Measurements from ENCODE around the gene ZNF850. TPM values are rescaled to one million over a fixed set of nuclear protein-coding genes. Genes with fewer than 3 reads are reported as not detected.
"Not testable (repeated sequence)": the region's sequence is repeated elsewhere in the genome, so short reads cannot be mapped to it uniquely, and the experiment has no call there.

The ZNF850 gene
- total RNA-seq, 4 donors from 2014 or later: 1.6 to 3.3 (median 2.0) TPM

DNA sequence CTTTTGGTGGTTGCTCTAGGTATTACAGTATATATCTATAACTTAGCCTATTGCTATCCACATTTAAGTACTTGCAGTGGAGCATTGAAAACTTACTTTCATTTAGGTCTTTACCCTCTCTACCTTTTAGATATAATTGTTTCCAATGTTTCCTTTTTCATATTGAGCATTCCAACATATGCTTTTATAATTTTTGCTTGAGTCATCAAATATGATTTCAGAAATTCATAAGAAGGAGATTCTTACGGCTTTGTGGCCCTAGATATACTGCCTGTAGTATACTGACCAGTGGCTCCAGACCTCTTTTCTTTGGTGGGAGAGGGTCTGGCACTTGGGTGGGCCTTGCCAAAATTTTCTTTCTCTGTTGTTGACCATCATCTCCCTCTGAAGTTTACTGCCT is 32.8 kb upstream of the ZNF850 start:
- H3K4me1 ChIP-seq: no peaks in the 10 kb centered on the region
- H3K4me3 ChIP-seq: no peak overlapping the region
- no peaks in the 10 kb centered on the region for H3K27me3 ChIP-seq
- H3K9me3 ChIP-seq: peaks cover 1 to 95% (median 2%) of the 10 kb centered on the region in 3 donors
- WGBS, 2 donors (ENCODE audit: low coverage in 1 of 2): 92 to 95% methylated on average over 1 of the region's 1 CpG
- no peak for ATAC-seq
- H3K27ac ChIP-seq: no peak overlapping the region
- TF ChIP-seq POLR2AphosphoS5 (IDR thresholded peaks at IDR 0.05) (no peak), POLR2A (IDR thresholded peaks at IDR 0.05) (no peak), EP300 (IDR thresholded peaks at IDR 0.05) (no peak)
- TF ChIP-seq, protein P1, sequence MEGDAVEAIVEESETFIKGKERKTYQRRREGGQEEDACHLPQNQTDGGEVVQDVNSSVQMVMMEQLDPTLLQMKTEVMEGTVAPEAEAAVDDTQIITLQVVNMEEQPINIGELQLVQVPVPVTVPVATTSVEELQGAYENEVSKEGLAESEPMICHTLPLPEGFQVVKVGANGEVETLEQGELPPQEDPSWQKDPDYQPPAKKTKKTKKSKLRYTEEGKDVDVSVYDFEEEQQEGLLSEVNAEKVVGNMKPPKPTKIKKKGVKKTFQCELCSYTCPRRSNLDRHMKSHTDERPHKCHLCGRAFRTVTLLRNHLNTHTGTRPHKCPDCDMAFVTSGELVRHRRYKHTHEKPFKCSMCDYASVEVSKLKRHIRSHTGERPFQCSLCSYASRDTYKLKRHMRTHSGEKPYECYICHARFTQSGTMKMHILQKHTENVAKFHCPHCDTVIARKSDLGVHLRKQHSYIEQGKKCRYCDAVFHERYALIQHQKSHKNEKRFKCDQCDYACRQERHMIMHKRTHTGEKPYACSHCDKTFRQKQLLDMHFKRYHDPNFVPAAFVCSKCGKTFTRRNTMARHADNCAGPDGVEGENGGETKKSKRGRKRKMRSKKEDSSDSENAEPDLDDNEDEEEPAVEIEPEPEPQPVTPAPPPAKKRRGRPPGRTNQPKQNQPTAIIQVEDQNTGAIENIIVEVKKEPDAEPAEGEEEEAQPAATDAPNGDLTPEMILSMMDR (IDR thresholded peaks at IDR 0.05): no peak
- peaks cover 0 to 95% of the 10 kb centered on the region in 2 donors for H3K36me3 ChIP-seq

DNA sequence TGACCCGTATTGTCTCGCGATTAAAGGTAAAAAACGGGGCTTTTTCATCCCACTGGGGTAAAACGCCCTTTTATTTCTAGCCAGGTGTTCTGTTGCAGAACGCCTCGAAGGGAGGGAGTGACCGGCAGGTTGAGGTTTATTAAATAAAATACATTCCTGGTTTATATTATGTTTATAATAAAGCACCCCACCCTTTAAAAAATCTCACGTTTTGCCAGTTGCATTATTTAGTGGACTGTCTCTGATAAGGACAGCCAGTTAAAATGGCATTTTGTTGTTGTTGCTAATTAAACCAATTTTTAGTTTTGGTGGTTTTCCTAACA is 25.1 kb upstream of the ZNF850 start:
- H3K27ac ChIP-seq: peak overlapping the region; percentile 3 to 85 (median 84)
- H3K36me3 ChIP-seq: peaks cover 0 to 35% of the 10 kb centered on the region in 2 donors
- H3K9me3 ChIP-seq: peaks cover 0 to 60% (median 2%) of the 10 kb centered on the region in 3 donors
- ATAC-seq: no peak
- TF ChIP-seq, protein P1 (IDR thresholded peaks at IDR 0.05): no peak
- TF ChIP-seq EP300 (IDR thresholded peaks at IDR 0.05) (no peak), POLR2AphosphoS5 (IDR thresholded peaks at IDR 0.05) (no peak), POLR2A (IDR thresholded peaks at IDR 0.05) (no peak)
- peak overlapping the region; percentile 52 to 80 for H3K4me3 ChIP-seq
- WGBS, 2 donors (ENCODE audit: low coverage in 1 of 2): 0% methylated on average over 5 of the region's 9 CpGs
- peaks cover 0 to 21% (median 0%) of the 10 kb centered on the region in 3 donors for H3K4me1 ChIP-seq
- H3K27me3 ChIP-seq: no peaks in the 10 kb centered on the region

DNA sequence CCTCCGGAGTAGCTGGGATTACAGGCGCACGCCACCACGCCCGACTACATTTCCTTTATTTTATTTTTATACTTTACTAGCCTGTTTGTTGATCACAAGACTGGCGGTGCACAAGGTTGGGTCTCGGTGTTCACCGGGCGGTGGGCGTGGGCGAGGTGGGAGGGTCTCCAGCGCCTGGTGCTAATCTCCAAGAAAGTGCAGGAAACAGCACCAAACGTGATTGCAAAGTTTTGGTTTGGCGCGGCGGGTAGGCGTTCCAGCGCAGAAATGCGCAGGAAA is 24.0 kb upstream of the ZNF850 start:
- Histone ChIP-seq H3K36me3 (peaks cover 0 to 24% of the 10 kb centered on the region in 2 donors), H3K4me1 (peaks cover 0 to 21% (median 0%) of the 10 kb centered on the region in 3 donors), H3K4me3 (peak overlapping the region; percentile 52 to 80), H3K9me3 (peaks cover 0 to 55% (median 2%) of the 10 kb centered on the region in 3 donors), H3K27me3 (no peaks in the 10 kb centered on the region), H3K27ac (peak overlapping the region in 3 of 4 donors; percentile 77 to 85 (median 85))
- TF ChIP-seq POLR2AphosphoS5 (IDR thresholded peaks at IDR 0.05): no peak
- TF ChIP-seq EP300 (IDR thresholded peaks at IDR 0.05): no peak
- TF ChIP-seq, protein P1 (IDR thresholded peaks at IDR 0.05): no peak
- no peak for TF ChIP-seq POLR2A (IDR thresholded peaks at IDR 0.05)
- no peak for ATAC-seq
- 0 to 3% methylated on average over 1 to 8 of the region's 19 CpGs for WGBS, 2 donors (ENCODE audit: low coverage in 1 of 2)

DNA sequence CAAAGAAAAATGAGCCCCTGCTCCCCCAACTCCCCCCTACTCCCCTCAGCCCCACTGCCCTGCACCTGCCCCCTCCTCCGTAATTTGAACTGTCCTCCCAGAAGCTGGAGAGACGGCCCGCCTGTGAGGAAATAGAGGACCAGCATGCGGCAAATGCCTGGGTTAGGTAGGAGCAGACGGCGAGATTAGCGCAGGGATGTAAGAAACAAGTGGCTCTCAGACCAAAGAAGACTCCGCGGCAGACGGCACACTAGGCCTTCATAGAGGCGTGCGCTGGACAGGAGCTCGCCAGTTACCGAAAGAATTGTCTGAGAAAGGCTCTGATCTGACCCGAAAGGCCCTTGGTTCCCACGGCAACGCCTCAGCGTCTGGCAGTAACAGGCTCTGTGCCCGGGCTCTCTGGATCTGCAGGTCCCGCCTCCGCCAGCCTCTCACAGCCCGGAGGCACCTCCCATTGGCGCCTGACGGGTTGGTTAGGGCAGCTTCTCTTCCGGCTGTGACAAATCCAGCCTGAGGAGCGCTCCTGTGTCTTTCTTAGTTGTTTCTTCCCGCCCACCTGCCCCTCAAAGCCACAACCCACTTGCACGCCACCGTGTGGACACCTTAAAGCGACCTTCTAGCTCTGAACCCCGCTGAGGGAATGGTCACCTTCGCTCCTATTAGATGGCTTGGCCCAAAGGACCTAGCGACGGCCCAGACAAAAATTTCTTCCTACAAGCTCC is 19.0 kb upstream of the ZNF850 start:
- ATAC-seq: peak; percentile 82

DNA sequence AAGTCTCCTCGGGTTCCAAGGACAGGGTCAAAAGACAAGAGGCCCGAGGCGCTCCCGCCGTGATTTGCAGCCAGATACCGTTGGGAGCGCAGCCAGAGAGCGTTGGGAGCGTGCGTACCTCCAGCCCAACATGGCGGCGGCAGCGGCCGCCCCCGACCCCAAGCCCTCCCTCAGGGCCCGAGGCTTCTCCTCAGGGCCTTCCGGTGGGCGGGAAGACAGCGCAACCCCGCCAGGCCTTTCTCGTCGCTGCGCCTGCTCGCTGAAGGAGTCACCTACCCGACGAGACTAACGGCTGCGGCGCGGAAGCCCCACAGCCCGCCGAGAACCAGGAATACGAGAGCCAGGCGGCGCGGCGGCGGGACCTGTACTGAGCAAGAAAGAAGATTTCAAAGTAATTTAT is 3.2 kb upstream of the ZNF850 start:
- peaks cover 0 to 23% (median 9%) of the 10 kb centered on the region in 3 donors for H3K4me1 ChIP-seq
- ATAC-seq: no peak
- WGBS, 2 donors (ENCODE audit: low coverage in 1 of 2): 30% methylated on average over 7 of the region's 38 CpGs; no CpG with 5 or more reads in 1 of the 2 donors
- H3K4me3 ChIP-seq: peak overlapping the region in 1 of 2 donors; percentile 30
- peaks cover 8% of the 10 kb centered on the region for H3K27me3 ChIP-seq
- H3K9me3 ChIP-seq: peaks cover 0 to 23% (median 0%) of the 10 kb centered on the region in 3 donors
- H3K27ac ChIP-seq: peak overlapping the region in 3 of 4 donors; percentile 31 to 61 (median 60)
- TF ChIP-seq EP300 (IDR thresholded peaks at IDR 0.05) (no peak), POLR2A (IDR thresholded peaks at IDR 0.05) (peak in 1 of 2 donors; percentile 9)
- no peaks in the 10 kb centered on the region for H3K36me3 ChIP-seq

More for the DNA sequence above, 19.0 kb upstream of the ZNF850 start:
- peak overlapping the region in 1 of 4 donors; percentile 48 for H3K27ac ChIP-seq
- H3K36me3 ChIP-seq, H3K4me1 ChIP-seq, H3K27me3 ChIP-seq: not testable (repeated sequence)
- H3K4me3 ChIP-seq: peak overlapping the region in 1 of 2 donors; percentile 36
- H3K9me3 ChIP-seq: peaks cover 0 to 33% (median 2%) of the 10 kb centered on the region in 3 donors
- 5 to 8% methylated on average over 2 to 4 of the region's 34 CpGs for WGBS, 2 donors (ENCODE audit: low coverage in 1 of 2)

DNA sequence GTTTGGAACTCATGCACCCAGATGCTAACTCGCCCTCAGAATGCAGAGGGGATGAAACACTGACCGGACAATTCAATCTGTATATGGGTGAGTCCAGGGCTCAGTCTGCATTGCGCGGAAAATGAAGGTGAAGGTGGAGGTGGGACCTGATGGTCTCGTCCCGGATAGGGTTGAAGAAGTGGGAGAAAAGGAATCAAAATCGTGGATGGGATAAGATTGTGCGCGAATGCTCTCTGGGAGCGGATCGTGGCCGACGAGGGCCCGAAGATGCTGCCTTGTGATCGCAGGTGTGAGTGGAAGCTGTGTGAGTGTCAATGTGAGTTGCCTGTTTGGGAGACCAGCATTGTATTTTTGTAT is 594 bp upstream of the ZNF850 start:
- TF ChIP-seq, protein P1 (IDR thresholded peaks at IDR 0.05): no peak
- no peak for TF ChIP-seq POLR2AphosphoS5 (IDR thresholded peaks at IDR 0.05)
- TF ChIP-seq POLR2A (IDR thresholded peaks at IDR 0.05): no peak
- TF ChIP-seq EP300 (IDR thresholded peaks at IDR 0.05): no peak
- H3K27ac ChIP-seq: peak overlapping the region in 3 of 4 donors; percentile 81 to 86 (median 84)

More for the DNA sequence above, 594 bp upstream of the ZNF850 start:
- Histone ChIP-seq H3K36me3 (peaks cover 0 to 4% of the 10 kb centered on the region in 2 donors), H3K27me3 (peaks cover 8% of the 10 kb centered on the region), H3K4me3 (peak overlapping the region; percentile 78 to 88), H3K4me1 (peaks cover 0 to 23% (median 9%) of the 10 kb centered on the region in 3 donors), H3K9me3 (peaks cover 0 to 22% (median 0%) of the 10 kb centered on the region in 3 donors)
- 3 to 7% methylated on average over 12 to 14 of the region's 15 CpGs for WGBS, 2 donors (ENCODE audit: low coverage in 1 of 2)
- ATAC-seq: no peak

Data from gastroesophageal sphincter (tissue), 4 donors.